CD4-positive, alpha-beta T cell treated with Interleukin-17A for 4 hours (primary cell): ENCODE results near the gene PAK2.
"Not testable (repeated sequence)": the region's sequence is repeated elsewhere in the genome, so short reads cannot be mapped to it uniquely, and the experiment has no call there.

ENCODE experiments used
- DNase-seq: peaks from one replicate; pipeline ENCODE4 v3.0.0-alpha.2; 2020; ENCODE audit warnings: mixed read lengths

Gene PAK2

DNA sequence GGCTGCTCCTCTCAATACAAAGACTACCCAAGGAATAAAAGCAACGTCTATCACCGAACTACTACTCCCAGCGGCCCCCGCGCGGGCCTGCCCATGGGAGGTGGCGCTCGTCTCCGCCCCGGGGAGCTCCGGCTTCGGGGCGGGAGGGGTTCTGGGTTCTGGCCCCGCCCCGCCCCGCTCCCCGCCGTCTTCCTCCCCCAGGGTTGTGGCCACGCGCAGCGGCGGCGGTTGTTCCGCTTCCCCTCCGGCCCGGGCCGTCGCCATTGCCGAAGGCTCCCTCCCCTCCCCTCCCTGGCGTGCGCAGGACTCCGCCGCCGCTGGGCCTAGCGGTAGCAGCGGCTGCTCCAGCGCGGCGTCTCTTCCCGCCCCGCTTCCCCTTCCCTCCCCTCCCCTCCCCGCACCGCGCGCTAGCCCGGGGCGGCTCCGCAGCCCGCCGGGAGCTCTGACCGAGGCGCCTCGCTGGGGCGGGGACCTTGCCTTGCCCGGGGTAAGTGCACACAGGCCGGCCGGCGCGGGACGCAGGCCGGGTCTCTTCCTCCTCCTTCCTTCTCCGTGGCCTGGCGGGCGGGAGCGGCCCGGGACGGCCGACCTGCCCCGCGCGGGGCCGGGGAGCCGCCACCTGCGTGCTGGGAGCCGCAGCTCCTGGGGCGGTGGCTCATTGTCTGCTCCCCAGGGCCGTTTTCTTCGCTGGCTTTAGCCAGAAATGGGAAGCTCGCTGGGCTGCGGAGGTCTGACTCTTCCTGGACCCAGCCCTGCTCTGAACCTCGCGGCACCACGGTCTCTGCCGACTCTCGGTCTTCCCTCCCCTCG is at the start of gene PAK2:
PAK2 (plus strand) TSS at position 187 of the 810 bp plus-strand sequence. CDS start 42,790 bp downstream, outside the sequence.
- peak; percentile 96 for DNase-seq

DNA sequence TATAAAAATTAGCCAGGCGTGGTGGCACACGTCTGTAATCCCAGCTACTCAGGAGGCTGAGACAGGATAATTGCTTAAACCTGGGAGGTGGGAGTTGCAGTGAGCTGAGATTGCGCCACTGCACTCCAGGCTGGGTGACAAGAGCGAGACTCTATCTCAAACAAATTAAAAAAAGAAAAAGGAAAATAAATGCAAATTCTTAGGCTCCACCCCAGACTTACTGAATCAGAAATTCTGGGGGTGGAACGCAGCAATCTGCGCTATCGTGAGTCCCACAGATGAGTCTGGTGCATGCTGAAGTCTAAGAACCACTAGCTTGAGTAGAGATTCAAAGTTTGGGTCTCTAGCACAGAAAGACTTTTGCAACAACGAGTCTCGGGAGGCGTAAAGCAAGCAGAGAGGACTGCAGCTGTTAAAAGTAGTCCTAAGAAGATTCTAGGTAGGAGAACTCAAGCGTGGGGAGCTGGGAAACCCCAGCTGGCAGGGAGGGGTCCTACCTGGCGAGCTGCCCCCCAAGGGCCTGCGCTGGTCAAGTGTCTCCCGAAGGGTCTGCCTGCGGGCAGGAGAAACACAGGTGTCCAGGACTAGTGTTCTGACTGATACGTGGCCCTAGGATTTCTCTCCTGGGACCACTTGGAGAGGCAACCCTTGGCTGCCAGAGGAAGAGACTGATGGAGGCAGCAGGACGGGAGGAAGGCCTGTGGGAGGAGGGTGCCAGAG is 49.6 kb upstream of the PAK2 start:
- DNase-seq, result no peak

DNA sequence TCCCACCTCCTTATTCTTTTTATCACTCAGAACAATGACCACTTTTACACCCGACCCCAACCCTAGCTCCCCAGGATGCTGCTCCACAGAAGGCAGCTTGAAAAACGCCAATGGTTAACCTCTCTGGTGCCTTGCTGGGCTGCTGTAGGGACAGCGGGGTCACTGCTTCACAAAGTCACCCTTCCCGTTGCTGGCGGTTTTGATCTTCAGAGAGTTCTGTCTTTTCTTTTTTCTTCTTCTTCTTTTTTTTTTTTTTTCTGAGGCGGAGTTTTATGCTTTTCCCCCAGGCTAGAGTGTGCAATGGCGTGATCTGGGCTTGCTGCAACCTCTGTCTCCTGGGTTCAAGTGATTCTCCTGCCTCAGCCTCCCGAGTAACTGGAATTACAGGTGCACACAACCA is 48.3 kb upstream of the PAK2 start:
- DNase-seq, result no peak

DNA sequence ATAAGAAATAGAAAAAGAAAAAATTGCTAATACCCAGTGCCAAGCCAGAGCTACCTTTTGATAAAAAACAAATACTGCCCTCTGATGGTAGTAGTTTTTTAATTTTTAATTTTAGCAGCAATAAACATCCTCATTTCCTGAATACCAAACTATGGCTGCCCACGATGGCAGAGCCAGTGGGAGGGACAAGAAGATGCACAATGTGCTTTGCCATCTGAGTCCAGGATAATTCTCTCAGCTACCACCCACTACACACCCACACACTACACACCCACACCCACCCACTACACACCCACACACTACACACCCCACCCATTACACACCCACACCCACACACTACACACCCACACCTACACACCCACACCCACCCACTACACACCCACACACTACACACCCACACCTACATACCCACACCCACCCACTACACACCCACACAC is 45.4 kb upstream of the PAK2 start:
- peak; percentile 25 for DNase-seq

DNA sequence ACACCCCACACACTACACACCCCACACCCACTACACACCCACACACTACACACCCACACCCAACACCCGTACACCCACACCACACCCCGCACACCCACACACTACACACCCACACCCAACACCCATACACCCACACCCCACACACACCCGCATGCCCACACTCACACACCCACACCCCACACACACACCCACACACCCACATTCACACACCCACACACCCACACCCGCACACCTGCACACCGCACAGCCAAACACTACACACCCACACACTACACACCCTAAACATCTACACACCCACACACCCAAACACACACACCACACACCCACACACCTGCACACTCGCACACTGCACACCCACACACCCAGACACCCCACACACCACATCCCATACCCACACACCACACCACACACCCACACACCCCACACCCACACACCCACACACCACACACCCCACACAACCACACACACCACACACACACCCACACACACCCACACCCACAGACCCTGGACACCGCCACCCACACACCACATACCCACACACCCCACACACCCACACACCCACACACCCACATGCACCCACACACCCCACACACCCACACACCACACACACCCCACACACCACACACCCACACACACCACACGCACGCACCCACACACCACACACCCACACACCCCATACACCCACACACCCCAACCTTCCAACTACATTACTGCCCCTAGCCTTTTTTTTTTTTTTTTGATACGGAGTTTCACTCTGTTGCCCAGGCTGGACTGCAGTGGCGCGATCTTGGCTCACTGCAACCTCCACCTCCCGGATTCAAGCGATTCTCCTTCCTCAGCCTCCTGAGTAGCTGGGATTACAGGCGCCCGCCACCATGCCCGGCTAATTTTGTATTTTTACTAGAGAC is 44.5 kb upstream of the PAK2 start:
- no peak for DNase-seq

DNA sequence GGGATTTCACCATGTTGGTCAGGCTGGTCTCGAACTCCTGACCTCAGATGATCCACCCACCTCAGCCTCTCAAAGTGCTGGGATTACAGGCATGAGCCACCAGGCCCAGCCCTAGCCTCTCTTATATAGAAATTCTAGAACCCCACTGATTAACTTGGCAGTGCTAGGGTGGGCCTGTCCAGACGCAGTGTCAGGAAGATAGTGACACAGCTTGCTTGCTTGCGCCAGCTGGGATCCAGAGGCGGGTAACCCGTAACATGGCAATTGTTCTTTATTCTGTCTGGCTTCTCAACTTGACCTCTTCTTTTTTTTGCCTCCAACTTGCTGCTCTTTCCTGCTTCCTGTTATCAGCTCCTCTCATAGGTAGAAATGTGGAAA is 43.8 kb upstream of the PAK2 start:
- no peak for DNase-seq

DNA sequence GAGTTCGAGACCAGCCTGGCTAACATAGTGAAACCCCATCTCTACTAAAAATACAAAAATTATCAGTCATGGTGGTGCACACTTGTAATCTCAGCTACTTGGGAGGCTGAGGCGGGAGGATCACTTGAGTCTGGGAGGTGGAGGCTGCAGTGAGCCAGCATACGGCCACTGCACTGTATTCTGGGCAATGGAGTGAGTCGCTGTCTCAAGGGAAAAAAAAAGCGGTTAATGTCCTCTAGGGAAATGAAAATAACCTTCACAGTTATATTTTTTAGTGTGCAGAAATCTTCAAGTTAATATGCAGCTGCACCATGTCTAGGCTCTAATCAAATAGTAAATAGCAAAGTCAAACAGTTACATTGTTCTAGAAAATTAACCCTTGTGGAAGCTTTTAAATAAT is 42.4 kb upstream of the PAK2 start:
- DNase-seq, result no peak

DNA sequence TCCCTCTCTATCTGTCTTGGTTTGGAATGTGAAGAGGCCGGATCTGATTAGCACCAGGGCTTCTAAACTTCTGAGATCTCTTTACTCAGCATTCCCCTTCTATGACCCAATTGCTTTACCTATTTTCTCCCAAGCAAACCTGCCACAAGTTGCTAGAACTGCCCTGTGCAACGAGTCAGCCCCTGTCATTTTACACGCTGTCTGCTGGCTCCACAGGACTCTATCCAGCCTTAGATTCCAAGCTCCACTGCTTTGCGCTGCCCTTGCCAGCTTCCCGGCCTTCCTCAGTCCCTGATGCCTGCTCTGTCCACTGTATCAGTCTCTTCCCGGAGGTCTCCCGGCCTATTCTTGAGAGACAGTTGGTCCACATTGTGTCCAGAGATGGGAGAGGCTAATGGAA is 39.9 kb upstream of the PAK2 start:
- no peak for DNase-seq

DNA sequence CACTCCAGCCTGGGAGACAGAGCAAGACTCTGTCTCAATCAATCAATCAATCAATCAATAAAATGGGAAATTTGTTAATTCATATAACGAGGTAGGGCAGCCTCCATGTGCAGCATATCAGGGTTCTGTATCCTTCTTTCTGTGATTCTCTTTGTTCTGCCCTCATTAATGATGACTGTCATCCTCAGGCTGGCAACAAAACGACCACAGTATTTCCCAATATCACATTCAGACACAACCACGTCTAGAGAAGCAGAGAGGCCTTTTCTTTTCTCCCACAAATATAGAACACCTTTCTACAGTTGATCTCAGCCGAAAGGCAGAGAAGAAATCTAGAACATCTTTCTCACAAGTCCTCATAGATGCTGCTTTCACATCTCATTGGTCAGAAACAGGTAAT is 38.9 kb upstream of the PAK2 start:
- DNase-seq, result no peak

DNA sequence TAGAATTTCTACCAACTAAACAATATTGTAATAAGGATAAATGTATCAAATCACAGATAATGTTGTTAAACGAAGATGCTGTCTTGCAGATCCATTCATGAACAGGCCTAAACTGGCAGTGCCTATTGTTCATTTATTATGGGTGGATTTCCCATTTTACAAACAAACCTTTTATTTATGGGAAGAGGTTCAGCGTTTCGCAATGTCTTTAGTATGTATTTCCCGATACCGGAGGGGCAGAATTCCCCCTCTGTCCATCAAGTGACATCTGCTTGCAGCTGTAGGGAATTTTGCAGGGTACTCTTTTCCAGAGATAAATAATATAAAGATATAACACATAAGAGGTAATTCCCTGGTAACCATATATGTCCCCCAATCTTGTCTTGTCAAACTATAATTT is 33.3 kb upstream of the PAK2 start:
- no peak for DNase-seq

DNA sequence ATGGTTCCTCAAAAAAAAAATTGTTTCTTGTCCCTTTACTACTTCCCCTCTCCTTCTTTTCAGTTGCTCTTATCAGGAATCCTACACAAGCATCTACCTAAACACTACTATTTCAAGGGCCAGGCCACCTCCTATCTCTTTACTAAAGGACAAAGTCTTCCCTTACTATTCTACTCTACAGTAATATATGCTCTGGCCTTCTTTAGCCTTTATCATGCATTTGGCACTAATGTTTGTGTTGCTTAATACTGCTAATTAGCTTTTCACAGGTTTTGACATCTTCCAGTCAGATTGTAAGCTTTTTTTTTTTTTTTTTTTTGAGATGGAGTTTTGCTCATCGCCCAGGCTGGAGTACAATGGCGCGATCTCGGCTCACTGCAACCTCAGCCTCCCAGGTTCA is 32.9 kb upstream of the PAK2 start:
- DNase-seq, result no peak

DNA sequence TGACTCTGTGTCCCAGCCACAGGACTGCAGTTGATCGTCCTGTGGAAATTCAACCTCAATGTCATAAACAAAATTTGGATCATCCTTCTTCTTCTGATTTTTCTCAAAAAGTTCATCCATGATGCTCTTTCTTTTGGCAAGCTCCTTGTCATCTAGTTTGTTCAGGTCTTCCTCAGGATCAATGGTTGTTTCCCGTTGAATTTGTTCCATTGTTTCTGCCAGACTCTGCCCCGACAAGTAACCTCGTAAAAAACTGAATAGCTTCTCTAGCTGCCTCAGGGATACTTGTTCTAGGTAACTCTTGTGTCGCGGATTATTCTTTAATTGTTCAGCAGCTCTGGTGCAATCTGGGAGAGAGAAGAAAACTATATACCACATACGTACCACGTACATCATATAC is 32.1 kb upstream of the PAK2 start:
- DNase-seq, result no peak

DNA sequence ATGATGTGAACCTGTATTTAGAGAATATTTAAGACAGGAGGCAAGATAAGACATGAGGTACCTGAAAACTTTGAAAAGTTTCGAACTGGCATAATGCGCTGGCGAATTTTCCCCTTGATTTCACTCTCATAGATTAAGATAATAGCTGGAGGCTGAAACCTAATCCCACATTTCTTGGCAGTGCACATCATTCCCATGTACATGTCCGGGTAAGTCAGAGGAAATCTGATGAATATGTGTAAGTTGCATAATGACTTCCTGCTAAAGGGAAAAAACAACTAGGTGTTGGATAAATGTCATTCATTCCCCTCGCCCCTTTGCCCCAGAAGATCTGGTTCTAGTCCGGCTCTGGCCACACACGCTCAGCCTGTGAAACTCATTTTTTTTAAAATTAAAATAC is 31.2 kb upstream of the PAK2 start:
- DNase-seq, result no peak

DNA sequence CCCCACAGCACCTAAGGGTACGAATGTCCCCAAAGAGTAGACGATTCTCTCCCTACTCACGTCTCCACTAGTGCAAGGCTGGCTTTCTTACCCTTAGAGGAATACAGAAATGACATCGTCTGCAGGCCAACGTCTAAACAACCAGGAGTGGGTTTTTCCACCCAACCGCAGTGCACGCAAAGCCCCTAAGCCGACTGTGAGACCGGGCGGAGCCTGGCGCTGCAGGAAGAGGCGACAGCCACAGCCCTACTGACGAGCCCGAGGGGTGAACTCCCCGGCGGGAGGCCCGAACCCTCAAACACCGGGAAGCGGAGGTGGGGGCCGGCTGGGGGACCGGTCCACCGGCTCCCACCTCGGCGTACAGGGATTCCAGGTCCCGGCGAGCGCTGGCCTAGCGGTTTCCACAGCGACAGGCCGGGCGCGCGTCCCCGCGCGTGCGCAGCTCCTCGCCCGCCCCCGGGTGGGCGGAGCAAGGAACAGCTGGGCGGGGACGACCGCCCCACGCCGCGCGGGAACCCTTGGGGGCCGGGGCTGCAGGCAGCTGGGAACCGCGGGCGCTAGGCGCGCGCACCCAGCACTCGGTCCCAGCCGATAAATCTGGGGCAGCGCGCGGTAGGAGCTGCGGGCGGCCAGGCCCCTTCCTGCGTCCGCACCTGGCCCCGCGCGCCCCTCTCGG is 27.7 kb upstream of the PAK2 start, which contains the start of the genes CEP19 and PIGX:
CEP19 (minus strand) TSS at position 413 of the 676 bp plus-strand sequence. CDS start 3,593 bp downstream, outside the sequence.
PIGX (plus strand) TSS at position 540 of the 676 bp plus-strand sequence.
- DNase-seq, result peak; percentile 91

DNA sequence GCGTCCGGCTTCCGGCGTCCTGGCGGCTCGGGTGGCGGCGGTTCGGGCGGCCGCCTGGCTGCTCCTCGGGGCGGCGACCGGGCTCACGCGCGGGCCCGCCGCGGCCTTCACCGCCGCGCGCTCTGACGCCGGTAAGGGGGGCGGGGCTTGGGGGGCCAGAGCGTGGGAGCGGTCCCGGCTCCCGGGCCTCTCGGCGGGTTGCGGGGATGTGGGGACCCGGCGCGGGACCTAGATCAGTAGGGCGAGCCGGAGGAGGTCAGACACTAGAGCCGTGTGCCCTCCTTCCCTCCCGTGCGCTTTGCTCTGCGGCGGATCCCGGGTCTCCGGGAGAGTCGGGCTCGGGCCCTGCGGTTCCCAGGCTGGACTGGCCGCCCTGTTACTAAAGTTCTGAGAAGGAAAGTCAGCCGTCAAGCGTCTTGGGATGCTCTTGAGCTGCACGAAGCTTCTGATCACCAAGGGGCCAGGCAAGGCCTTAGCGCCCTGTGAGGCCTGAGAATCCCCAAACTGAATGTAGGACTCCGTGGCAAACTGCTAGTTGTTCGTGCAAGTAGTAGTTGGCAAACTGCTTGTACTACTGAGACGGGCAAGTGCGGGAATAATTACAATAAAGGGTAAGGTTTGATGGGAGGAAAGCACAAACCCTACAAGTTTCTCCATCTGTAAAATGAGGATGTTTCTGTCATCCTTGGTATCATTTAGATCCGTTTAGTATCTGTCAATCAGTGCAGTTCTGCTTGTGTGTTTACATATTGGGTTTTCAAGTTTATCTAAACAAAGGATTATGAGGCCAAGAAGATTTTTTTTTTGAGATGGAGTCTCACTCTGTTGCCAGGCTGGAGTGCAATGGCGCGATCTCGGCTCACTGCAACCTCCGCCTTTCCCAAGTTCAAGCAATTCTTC is 26.9 kb upstream of the PAK2 start:
- DNase-seq, result peak; percentile 78

DNA sequence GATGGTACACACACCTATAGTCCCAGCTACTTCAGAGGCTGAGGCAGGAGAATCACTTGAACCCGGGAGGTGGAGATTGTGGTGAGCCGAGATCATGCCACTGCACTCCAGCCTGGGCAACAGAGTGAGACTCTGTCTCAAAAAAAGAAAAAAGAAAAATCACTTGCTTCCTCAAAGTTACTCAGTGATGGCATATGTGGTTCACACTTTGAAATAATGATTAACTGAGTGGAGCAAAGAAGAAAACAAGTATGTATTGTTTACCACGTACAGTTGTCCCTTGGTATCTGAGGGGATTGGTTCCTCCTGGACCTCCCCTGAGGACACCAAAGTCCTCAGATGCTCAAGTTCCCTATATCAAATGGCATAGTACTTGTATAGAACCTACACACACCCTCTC is 22.5 kb upstream of the PAK2 start:
- not testable (repeated sequence) for DNase-seq

DNA sequence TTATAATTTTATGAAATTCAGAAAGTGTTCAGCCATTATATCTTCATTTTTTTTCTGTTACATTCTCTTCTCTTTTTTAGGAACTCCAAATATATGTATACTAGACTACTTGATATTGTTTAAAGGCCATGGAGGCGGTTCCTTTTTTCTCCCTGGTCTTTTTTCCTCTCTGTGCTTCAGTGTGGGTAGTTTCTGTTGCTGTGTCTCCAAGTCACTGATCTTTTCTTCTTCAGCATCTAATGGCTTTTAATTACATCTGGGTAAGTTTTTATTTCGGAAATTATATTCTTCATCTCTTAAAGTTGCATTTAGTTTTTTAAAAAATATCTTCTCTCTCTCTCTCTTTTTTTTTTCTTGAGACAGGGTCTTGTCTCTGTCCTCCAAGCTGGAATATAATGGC is 18.6 kb upstream of the PAK2 start:
- DNase-seq, result no peak

DNA sequence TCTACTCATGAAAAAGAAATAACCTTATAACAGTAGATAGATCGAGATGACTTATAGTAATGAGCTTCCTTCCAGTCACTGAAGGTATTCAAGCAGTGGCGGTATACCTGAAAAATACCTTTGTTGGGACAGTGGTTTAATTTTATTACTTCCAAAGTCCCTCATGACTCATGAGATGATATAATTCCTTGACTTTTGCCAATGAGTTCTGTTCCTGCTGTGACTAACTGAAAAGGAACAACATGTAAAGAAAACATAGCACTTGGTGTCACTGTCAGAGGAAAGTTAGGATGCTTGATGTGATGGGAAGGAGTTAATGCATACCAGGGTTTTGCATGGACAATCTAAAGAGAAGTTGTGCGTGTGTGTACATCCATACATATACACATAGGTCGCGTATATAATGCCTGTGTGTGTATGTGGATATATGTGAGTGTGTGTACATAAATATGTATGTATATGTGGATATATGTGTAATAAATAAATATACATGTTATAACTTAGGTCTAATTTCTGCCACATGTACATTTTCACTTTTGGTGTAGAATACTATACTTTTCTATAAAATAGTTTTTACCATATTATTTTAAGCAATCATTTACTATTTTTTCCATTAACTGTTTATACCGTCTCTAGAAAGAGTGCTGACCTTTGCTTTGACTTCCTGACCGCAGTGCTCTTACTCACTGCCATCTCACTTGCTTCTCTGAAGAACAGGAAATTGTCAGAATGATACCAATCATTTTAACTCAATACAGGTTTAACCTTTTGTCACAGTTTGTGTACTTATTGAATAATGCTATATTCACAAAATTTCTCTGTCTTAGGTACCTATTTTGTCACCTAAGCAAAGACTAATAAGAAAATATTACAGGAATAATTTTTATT is 12.6 kb upstream of the PAK2 start:
- DNase-seq, result peak; percentile 42

DNA sequence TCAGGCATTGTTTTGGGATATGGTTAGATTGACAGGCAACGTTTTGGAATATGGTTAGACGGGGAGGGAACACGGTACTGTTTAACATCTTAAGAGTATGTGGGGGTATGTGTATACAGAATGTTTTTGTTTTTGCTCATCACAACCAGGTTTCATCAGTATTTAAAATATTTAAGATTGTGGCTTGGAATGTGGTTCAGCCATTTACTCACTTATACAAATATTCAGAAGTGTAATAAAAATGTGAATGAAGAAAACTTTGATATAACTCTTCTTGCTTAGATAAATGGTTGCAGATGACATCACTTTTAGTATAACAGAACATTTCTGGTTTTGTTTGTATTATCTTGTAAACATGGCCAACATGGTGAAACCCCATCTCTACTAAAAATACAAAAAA is 3.9 kb upstream of the PAK2 start:
- no peak for DNase-seq

DNA sequence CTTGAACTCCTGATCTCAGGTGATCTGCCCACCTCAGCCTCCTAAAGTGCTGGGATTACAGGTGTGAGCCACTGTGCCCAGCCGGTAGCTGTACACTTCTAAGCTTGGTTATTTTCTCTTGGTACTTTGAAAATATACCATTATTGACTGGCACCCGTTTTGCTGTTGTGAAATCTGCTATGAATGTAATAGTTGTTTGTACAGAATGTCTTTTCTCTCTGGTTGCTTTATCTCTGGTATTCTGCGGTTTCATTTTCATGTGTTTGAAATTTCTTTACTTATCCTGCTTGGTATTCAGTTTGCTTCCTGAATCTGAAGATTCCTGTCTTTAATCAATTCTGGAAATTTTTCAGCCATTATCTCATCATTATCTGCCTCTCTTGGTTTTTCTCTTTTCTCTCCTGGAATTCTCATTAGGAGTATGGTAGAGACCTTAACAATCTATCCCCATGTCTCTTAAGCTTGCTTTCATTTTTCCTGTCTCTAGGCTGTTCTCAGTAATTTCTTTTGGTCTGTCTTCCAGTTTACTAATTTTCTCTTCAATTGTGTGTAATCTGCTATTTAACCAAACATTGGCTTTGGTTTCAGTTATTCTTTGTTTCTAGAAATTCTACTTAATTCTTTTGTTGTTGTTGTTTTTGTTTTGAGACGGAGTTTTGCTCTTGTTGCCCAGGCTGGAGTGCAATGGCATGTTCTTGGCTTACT is 2.8 kb upstream of the PAK2 start:
- no peak for DNase-seq
